RWPE2 (cell line): ENCODE data around the gene RSPRY1.
"Not testable (repeated sequence)": the region's sequence is repeated elsewhere in the genome, so short reads cannot be mapped to it uniquely, and the experiment has no call there.

Source experiments
- ATAC-seq: fragments of 200-7000 bp; cut with Tn5 transposase; 3 replicates; pipeline ENCODE4 v1.9.1; 2021; ENCODE audit warnings: low read depth
- DNase-seq: peaks from one replicate; pipeline ENCODE4 v3.0.0-alpha.2; 2020; ENCODE audit warnings: low spot score
- H3K27ac ChIP-seq: fragments of 450-650 bp; 2 replicates; pipeline ENCODE4 v1.5.1; 2017; ENCODE audit warnings: mild to moderate bottlenecking; ENCODE audit not compliant: poor library complexity, severe bottlenecking
- H3K27me3 ChIP-seq: fragments of 250-450 bp; sonication (Bioruptor Pico); 2 replicates; pipeline ENCODE4 v1.5.1; 2021; ENCODE audit warnings: mild to moderate bottlenecking, moderate library complexity; ENCODE audit not compliant: insufficient read depth, poor library complexity, severe bottlenecking
- H3K36me3 ChIP-seq: fragments of 250-450 bp; sonication (Bioruptor Pico); 2 replicates; pipeline ENCODE4 v1.5.1; 2020; ENCODE audit warnings: low read depth, mild to moderate bottlenecking, moderate library complexity
- H3K4me1 ChIP-seq: fragments of 250-450 bp; sonication (Bioruptor Pico); 2 replicates; pipeline ENCODE4 v1.5.1; 2021; ENCODE audit warnings: mild to moderate bottlenecking, moderate library complexity; ENCODE audit not compliant: insufficient read depth, poor library complexity, severe bottlenecking
- H3K4me3 ChIP-seq: fragments of 250-450 bp; sonication (Bioruptor Pico); 2 replicates; pipeline ENCODE4 v1.5.1; 2021; ENCODE audit warnings: mild to moderate bottlenecking, moderate library complexity; ENCODE audit not compliant: severe bottlenecking
- H3K9me3 ChIP-seq: fragments of 250-450 bp; sonication (Bioruptor Pico); 2 replicates; pipeline ENCODE4 v1.5.1; 2021; ENCODE audit warnings: mild to moderate bottlenecking, moderate library complexity; ENCODE audit not compliant: severe bottlenecking
- TF ChIP-seq, protein P1 (sequence below): fragments of 450-650 bp; IDR thresholded peaks from one replicate; pipeline ENCODE4 v1.5.1; 2017; ENCODE audit warnings: mild to moderate bottlenecking, moderate library complexity; ENCODE audit not compliant: poor library complexity, severe bottlenecking

RSPRY1 gene

DNA sequence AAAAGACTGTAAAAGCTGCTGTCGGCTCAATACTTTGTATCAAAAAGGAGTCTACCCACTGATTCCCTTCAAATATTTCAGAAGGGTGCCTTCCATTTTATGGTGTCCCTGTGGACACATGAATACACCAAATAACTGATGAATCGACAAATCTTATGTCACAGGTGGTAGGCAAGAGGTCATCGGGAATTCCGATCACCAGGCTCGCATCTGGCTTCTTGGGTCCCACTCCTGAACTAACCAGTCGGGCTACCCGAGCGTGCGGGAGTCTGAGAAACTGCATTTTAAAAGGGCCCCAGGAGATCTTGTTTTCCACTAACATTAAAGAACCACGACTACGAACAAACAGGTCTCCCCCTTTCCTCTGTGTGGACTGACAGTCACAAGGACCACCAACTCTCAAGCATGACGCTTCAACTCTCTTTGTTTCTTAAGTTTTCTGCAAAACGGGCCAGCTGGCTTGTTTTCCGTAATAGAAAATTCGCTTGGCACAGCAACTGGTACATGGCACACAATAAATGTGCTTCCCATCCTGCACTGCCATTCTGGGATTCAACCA is 1.2 kb upstream of the RSPRY1 start:
- peaks cover 7% of the 10 kb centered on the region for H3K4me1 ChIP-seq
- DNase-seq = no peak

DNA sequence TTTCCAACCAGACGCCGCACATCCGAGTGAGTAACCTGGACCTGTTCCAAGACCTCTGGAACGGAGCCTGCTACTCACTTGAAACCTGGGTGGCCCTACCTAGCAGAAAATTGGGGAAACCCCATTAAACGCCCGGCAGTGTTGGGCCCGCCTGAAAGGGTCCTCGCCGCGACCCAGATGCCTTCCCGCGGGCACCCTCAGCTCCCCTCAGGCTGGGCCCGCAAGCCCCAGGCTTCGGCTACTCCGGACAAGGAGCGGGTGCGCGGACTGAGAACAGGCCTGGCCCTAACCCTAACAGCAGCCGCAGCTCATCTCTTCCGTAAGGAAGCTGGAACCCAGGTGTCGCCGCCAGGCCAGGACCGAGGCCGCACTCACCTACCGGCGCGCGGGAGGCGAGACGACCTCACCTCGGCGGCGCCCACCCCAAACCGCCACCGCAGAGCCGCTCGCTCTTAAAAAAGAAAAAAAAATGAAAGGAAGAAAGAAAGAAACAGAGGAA is 634 bp upstream of the RSPRY1 start:
- Histone ChIP-seq H3K4me1 (peaks cover 13% of the 10 kb centered on the region), H3K27me3 (no peaks in the 10 kb centered on the region), H3K4me3 (peak overlapping the region; percentile 79), H3K9me3 (no peaks in the 10 kb centered on the region), H3K27ac (peak overlapping the region; percentile 84), H3K36me3 (peaks cover 5% of the 10 kb centered on the region; the same call in 1 of the 2 replicates)
- TF ChIP-seq, protein P1, sequence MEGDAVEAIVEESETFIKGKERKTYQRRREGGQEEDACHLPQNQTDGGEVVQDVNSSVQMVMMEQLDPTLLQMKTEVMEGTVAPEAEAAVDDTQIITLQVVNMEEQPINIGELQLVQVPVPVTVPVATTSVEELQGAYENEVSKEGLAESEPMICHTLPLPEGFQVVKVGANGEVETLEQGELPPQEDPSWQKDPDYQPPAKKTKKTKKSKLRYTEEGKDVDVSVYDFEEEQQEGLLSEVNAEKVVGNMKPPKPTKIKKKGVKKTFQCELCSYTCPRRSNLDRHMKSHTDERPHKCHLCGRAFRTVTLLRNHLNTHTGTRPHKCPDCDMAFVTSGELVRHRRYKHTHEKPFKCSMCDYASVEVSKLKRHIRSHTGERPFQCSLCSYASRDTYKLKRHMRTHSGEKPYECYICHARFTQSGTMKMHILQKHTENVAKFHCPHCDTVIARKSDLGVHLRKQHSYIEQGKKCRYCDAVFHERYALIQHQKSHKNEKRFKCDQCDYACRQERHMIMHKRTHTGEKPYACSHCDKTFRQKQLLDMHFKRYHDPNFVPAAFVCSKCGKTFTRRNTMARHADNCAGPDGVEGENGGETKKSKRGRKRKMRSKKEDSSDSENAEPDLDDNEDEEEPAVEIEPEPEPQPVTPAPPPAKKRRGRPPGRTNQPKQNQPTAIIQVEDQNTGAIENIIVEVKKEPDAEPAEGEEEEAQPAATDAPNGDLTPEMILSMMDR = no peak
- DNase-seq = no peak
- ATAC-seq = peak; percentile 13; the same call in 2 of the 3 replicates

More for the DNA sequence above, 1.2 kb upstream of the RSPRY1 start:
- Histone ChIP-seq H3K36me3 (peaks cover 4% of the 10 kb centered on the region; the same call in 1 of the 2 replicates), H3K4me3 (peak overlapping the region; percentile 79), H3K9me3 (no peaks in the 10 kb centered on the region), H3K27ac (peak overlapping the region; percentile 84), H3K27me3 (no peaks in the 10 kb centered on the region)
- TF ChIP-seq, protein P1 = no peak
- ATAC-seq = no peak

DNA sequence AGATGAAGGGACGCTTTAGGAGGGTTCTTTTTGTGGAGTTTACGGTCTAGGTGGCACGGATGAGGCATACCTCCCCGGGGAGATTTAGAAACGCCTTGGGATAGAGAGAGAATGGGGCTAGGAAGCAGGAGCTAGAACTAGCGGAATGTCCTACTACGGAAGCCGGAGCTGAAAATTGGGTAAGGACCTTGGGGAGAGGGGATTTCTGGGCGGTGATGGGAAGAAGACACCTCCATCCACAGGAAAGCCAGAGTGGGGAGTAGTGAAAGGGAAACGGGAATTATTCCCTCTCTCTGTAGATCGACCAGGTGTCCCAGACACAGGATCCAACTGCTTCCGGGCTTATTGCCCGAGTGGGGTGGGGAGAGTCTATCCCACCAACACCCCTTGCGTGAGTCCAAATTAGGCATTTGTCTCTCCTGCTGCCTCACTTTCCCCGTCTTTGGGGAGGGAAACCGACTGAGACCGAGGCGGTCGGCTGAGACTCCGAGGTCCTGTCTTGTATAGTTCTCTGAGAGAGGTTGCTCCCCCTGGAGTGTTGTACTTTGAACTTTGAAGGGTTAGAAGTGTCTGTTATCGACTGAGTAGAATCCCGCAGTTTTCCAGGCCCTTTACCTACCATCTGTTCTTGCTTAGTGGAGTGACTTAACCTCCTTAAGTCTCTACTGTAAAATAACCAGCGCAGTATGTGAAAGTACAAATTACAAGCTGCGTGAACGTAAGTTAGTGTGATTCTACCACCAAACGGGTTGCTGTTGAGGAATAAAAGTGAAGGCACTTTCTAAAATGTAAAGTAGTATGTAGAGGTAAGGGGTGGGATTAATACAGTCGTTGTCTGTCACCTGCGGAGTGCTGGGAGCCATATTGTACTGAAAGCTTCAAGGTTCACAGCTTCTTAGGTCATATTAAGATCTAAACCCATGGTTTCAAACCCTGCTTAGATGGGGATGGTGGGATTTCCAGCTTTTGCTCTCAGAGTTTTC is 1.0 kb downstream of the RSPRY1 start:
- TF ChIP-seq, protein P1 = no peak
- Histone ChIP-seq H3K4me3 (peak overlapping the region; percentile 65), H3K36me3 (peaks cover 9% of the 10 kb centered on the region), H3K4me1 (peaks cover 29% of the 10 kb centered on the region), H3K27me3 (no peaks in the 10 kb centered on the region), H3K27ac (peak overlapping the region; percentile 84), H3K9me3 (no peaks in the 10 kb centered on the region)
- ATAC-seq (peak; percentile 8; the same call in 2 of the 3 replicates), DNase-seq (no peak)

DNA sequence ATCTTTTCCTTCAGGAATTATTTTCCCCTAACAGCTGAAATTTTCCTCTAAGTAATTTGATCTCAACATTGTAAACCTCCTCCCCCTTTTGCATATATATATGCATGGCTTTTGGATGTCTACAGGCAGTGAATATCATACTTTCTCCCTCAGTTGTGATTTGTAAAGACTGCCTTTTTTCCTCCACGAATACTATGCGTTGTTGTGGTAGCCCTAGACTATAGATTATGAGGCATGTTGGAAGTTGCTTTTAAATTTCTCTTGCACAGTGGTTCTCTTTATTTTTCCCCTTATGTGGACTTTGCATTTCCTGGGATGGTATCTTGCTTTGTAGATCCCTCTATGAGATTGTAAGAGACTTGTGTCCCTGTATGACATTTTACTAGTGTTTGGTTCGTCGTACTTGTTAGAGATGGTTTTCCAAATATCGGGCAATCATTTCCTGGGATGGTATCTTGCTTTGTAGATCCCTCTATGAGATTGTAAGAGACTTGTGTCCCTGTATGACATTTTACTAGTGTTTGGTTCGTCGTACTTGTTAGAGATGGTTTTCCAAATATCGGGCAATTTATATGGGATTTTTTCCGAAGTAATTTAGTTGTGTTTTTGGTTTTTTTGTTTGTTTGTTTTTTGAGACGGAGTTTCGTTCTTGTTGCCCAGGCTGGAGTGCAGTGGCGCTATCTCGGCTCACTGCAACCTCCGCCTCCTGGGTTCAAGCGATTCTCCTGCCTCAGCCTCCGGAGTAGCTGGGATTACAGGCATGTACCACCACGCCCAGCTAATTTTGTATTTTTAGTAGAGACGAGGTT is 2.0 kb downstream of the RSPRY1 start:
- DNase-seq, H3K36me3 ChIP-seq, H3K27me3 ChIP-seq, ATAC-seq, H3K9me3 ChIP-seq: not testable (repeated sequence)
- Histone ChIP-seq H3K27ac (peak overlapping the region; percentile 84), H3K4me1 (peaks cover 39% of the 10 kb centered on the region), H3K4me3 (peak overlapping the region; percentile 65)

DNA sequence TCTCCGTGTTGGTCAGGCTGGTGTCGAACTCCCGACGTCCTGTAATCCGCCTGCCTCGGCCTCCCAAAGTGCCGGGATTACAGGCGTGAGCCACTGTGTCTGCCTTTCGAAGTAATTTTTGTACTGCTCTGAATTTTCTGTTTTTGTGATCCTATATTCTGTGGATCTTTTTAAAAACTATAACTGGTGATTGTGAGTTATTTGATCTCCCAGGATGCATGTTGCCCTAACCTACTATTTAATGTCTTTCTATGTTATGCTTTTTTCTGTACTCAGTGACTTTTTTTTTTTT is 2.5 kb downstream of the RSPRY1 start:
- peaks cover 9% of the 10 kb centered on the region for H3K36me3 ChIP-seq
- peak overlapping the region; percentile 84 for H3K27ac ChIP-seq
- DNase-seq (no peak), ATAC-seq (no peak)
- H3K9me3 ChIP-seq = no peaks in the 10 kb centered on the region
- H3K4me1 ChIP-seq = peaks cover 43% of the 10 kb centered on the region
- no peak overlapping the region for H3K4me3 ChIP-seq
- TF ChIP-seq, protein P1 = no peak
- H3K27me3 ChIP-seq = no peaks in the 10 kb centered on the region

DNA sequence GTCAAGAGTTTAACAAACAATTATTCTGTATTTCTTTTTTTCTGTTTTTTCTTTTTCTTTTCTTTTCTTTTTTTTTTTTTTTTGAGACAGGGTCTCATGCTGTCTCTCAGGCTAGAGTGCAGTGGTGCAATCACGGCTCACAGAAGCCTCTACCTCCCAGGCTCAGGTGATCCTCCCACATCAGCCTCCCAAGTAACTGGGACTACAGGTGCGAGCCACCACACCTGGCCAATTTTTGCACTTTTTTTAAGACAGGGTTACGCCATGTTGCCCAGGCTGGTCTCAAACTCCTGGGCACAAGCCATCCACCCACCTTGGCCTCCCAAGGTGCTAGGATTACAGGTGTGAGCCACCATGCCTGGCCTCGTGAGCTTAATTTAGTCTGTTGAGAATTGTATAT is 3.4 kb downstream of the RSPRY1 start:
- H3K27me3 ChIP-seq, H3K27ac ChIP-seq, ATAC-seq, H3K9me3 ChIP-seq, H3K4me3 ChIP-seq, DNase-seq, H3K36me3 ChIP-seq: not testable (repeated sequence)
- H3K4me1 ChIP-seq = peaks cover 47% of the 10 kb centered on the region
